Neural progenitor cell (in vitro differentiated cells): Measurements from ENCODE around the gene CTSC. TPM values are rescaled to one million over a fixed set of nuclear protein-coding genes. Genes with fewer than 3 reads are reported as not detected.
"Not testable (repeated sequence)": the region's sequence is repeated elsewhere in the genome, so short reads cannot be mapped to it uniquely, and the experiment has no call there.

ENCODE experiments used
- DNase-seq: peaks from one replicate; pipeline ENCODE4 v3.0.0-alpha.2; 2016; ENCODE audit warnings: low spot score
- H2AFZ ChIP-seq: fragments of 200-600 bp; sonication (generic); replicated peaks from 2 replicates; pipeline ENCODE4 v1.6.1; 2016; ENCODE audit warnings: antibody characterized with exemption
- H3F3A ChIP-seq: fragments of 200-600 bp; sonication (generic); 2 replicates; pipeline ENCODE4 v1.6.1; 2016; ENCODE audit warnings: antibody characterized with exemption, low read depth
- H3K27ac ChIP-seq: fragments of 200-600 bp; sonication (generic); 2 replicates; pipeline ENCODE4 v1.5.1; 2016; ENCODE audit warnings: mild to moderate bottlenecking
- H3K27me3 ChIP-seq: fragments of 200-600 bp; sonication (generic); 2 replicates; pipeline ENCODE4 v1.6.1; 2016; ENCODE audit warnings: mild to moderate bottlenecking, moderate library complexity
- H3K36me3 ChIP-seq: fragments of 200-600 bp; sonication (generic); 2 replicates; pipeline ENCODE4 v1.5.1; 2016
- H3K4me1 ChIP-seq: fragments of 200-600 bp; sonication (generic); 2 replicates; pipeline ENCODE4 v1.6.1; 2016; ENCODE audit warnings: mixed run types
- H3K4me2 ChIP-seq: fragments of 200-600 bp; sonication (generic); 2 replicates; pipeline ENCODE4 v1.6.1; 2016
- H3K4me3 ChIP-seq: fragments of 200-600 bp; sonication (generic); 2 replicates; pipeline ENCODE4 v1.5.1; 2016
- H3K79me2 ChIP-seq: fragments of 200-600 bp; sonication (generic); 2 replicates; pipeline ENCODE4 v1.6.1; 2016; ENCODE audit warnings: low read depth
- H3K9ac ChIP-seq: fragments of 200-600 bp; sonication (generic); 2 replicates; pipeline ENCODE4 v1.6.1; 2016
- H3K9me3 ChIP-seq: fragments of 200-600 bp; sonication (generic); 2 replicates; pipeline ENCODE4 v1.5.1; 2016; ENCODE audit warnings: low read depth
- H4K20me1 ChIP-seq: fragments of 200-600 bp; sonication (generic); 2 replicates; pipeline ENCODE4 v1.6.1; 2016; ENCODE audit warnings: low read depth
- H3K27ac Mint-ChIP-seq: 3 replicates; pipeline ENCODE4 v1.8.0; 2021; ENCODE audit warnings: mixed read lengths
- H3K27me3 Mint-ChIP-seq: 2 replicates; pipeline ENCODE4 v1.8.0; 2022; ENCODE audit warnings: low read depth, mild to moderate bottlenecking, inconsistent platforms, moderate library complexity, mixed read lengths; ENCODE audit not compliant: insufficient read depth
- H3K36me3 Mint-ChIP-seq: 3 replicates; pipeline ENCODE4 v1.8.0; 2021; ENCODE audit warnings: mixed read lengths
- H3K4me1 Mint-ChIP-seq: 3 replicates; pipeline ENCODE4 v1.8.0; 2021; ENCODE audit warnings: mixed read lengths
- H3K4me3 Mint-ChIP-seq: 3 replicates; pipeline ENCODE4 v1.8.0; 2021; ENCODE audit warnings: mild to moderate bottlenecking, moderate library complexity, mixed read lengths
- H3K9me3 Mint-ChIP-seq: 3 replicates; pipeline ENCODE4 v1.8.0; 2020; ENCODE audit warnings: mixed read lengths
- CTCF ChIP-seq: fragments of 200-600 bp; sonication (generic); IDR thresholded peaks from 2 replicates; pipeline ENCODE4 v1.5.1; 2017; ENCODE audit warnings: antibody characterized with exemption, mild to moderate bottlenecking
- EZH2 ChIP-seq: fragments of 200-600 bp; sonication (generic); IDR thresholded peaks from 2 replicates; pipeline ENCODE4 v1.6.1; 2017; ENCODE audit warnings: antibody characterized with exemption, mild to moderate bottlenecking, moderate library complexity
- EZH2phosphoT487 ChIP-seq: fragments of 200-600 bp; sonication (generic); IDR thresholded peaks from 2 replicates; pipeline ENCODE4 v1.6.1; 2017; ENCODE audit warnings: antibody characterized with exemption
- total RNA-seq: library from RNA; depleted of rRNA; stranded (reverse); fragments of >200 nt; gene quantifications from 2 replicates; pipeline ENCODE4 v1.2.3, GENCODE V29; 2015; ENCODE audit warnings: low replicate concordance

The CTSC gene
- total RNA-seq, 1 donor from 2014 or later = 96.4 TPM

GRCh38 chr11:88249706-88250105 is 87.8 kb downstream of the CTSC start:
- H3K4me2 ChIP-seq = no peak overlapping the region
- H3K9ac ChIP-seq = no peak overlapping the region
- H3K36me3 ChIP-seq = no peaks in the 10 kb centered on the region
- H3K27me3 ChIP-seq = no peaks in the 10 kb centered on the region
- peaks cover 2% of the 10 kb centered on the region for H3K4me1 Mint-ChIP-seq
- DNase-seq = no peak
- H3K27me3 Mint-ChIP-seq = no peaks in the 10 kb centered on the region
- no peaks in the 10 kb centered on the region for H3F3A ChIP-seq
- H3K36me3 Mint-ChIP-seq = no peaks in the 10 kb centered on the region
- H3K4me3 ChIP-seq = no peak overlapping the region
- H2AFZ ChIP-seq = no peak overlapping the region
- no peak overlapping the region for H3K27ac Mint-ChIP-seq
- no peaks in the 10 kb centered on the region for H3K9me3 ChIP-seq
- H3K27ac ChIP-seq = no peak overlapping the region
- no peaks in the 10 kb centered on the region for H4K20me1 ChIP-seq
- H3K79me2 ChIP-seq = no peaks in the 10 kb centered on the region
- H3K4me1 ChIP-seq = no peaks in the 10 kb centered on the region
- H3K9me3 Mint-ChIP-seq = peaks cover 4% of the 10 kb centered on the region
- no peak overlapping the region for H3K4me3 Mint-ChIP-seq
- TF ChIP-seq EZH2phosphoT487 = no peak
- no peak for TF ChIP-seq CTCF
- TF ChIP-seq EZH2 = no peak

GRCh38 chr11:88246696-88247095 is 90.8 kb downstream of the CTSC start:
- H4K20me1 ChIP-seq = no peaks in the 10 kb centered on the region
- peaks cover 2% of the 10 kb centered on the region for H3K4me1 Mint-ChIP-seq
- no peak overlapping the region for H3K4me3 ChIP-seq
- no peak overlapping the region for H2AFZ ChIP-seq
- H3K27ac ChIP-seq = no peak overlapping the region
- no peak overlapping the region for H3K27ac Mint-ChIP-seq
- H3K4me1 ChIP-seq = no peaks in the 10 kb centered on the region
- H3K36me3 Mint-ChIP-seq = no peaks in the 10 kb centered on the region
- peaks cover 8% of the 10 kb centered on the region for H3K9me3 Mint-ChIP-seq
- H3F3A ChIP-seq = no peaks in the 10 kb centered on the region
- no peaks in the 10 kb centered on the region for H3K27me3 ChIP-seq
- H3K9me3 ChIP-seq = no peaks in the 10 kb centered on the region
- no peaks in the 10 kb centered on the region for H3K79me2 ChIP-seq
- no peak overlapping the region for H3K4me2 ChIP-seq
- TF ChIP-seq EZH2 = no peak
- no peak for TF ChIP-seq CTCF
- TF ChIP-seq EZH2phosphoT487 = no peak
- no peaks in the 10 kb centered on the region for H3K36me3 ChIP-seq
- DNase-seq = no peak
- H3K4me3 Mint-ChIP-seq = no peak overlapping the region
- H3K27me3 Mint-ChIP-seq = no peaks in the 10 kb centered on the region
- H3K9ac ChIP-seq = no peak overlapping the region

DNA sequence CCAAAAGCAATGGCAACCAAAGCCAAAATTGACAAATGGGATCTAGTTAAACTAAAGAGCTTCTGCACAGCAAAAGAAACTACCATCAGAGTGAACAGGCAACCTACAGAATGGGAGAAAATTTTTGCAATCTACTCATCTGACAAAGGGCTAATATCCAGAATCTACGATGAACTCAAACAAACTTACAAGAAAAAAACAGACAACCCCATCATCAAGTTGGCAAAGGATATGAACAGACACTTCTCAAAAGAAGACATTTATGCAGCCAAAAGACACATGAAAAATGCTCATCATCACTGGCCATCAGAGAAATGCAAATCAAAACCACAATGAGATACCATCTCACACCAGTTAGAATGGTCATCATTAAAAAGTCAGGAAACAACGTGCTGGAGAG is 92.0 kb downstream of the CTSC start:
- H3K36me3 ChIP-seq, H3K27ac ChIP-seq, H3K27me3 Mint-ChIP-seq, H3K36me3 Mint-ChIP-seq, H3K4me3 ChIP-seq, H2AFZ ChIP-seq, H3K9me3 Mint-ChIP-seq, H3K27me3 ChIP-seq, H3K27ac Mint-ChIP-seq, H3K79me2 ChIP-seq, H3K4me3 Mint-ChIP-seq, H3K9me3 ChIP-seq, H3F3A ChIP-seq, H3K4me2 ChIP-seq, H4K20me1 ChIP-seq, DNase-seq, H3K4me1 Mint-ChIP-seq, H3K4me1 ChIP-seq, H3K9ac ChIP-seq: not testable (repeated sequence)

Other genes with a start within 250 kb of the CTSC start
- gene RAB38, start 162.3 kb downstream of the CTSC start, total RNA-seq = 8.1 and 10.1 TPM in 2 replicates